HepG2 (cell line): ENCODE results near the gene CELSR3. TPM values are rescaled to one million over a fixed set of nuclear protein-coding genes. Genes with fewer than 3 reads are reported as not detected.

ENCODE experiments used
- ATAC-seq: fragments of 200-7000 bp; cut with Tn5 transposase; 3 replicates; pipeline ENCODE4 v1.9.1; 2020; ENCODE audit warnings: mild to moderate bottlenecking, moderate library complexity
- BruUV-seq: library from RNA; stranded (reverse); fragments of 400-500 nt; replicated peaks from 2 replicates; lab custom pipeline; 2021; lab: Mats Ljungman, UMichigan
- CTCF ChIA-PET: fragments of 300-600 bp; formaldehyde crosslinking; extraction: SDS; loops from one replicate; lab custom pipeline; 2021; ENCODE audit warnings: low total read pairs, inconsistent platforms, low intra/inter-chr PET ratio; lab: Yijun Ruan, JAX
- POLR2A ChIA-PET: fragments of 350-600 bp; sonication (Branson Sonifier 250); formaldehyde crosslinking; loops from one replicate; lab custom pipeline; 2020; ENCODE audit warnings: antibody characterized with exemption, inconsistent platforms; lab: Yijun Ruan, JAX
- DNase-seq: peaks from one replicate; pipeline ENCODE4 v3.0.0-alpha.2; 2015; ENCODE audit warnings: low spot score
- FAIRE-seq: peaks from 3 replicates; lab custom pipeline; 2011; peaks lifted over from hg19 to GRCh38; lab: Jason Lieb, UNC
- H2AFZ ChIP-seq: one replicate; pipeline ENCODE4 v1.6.1; 2011; ENCODE audit warnings: low read length, inconsistent platforms
- H3K27ac ChIP-seq: fragments of 300-600 bp; 3 replicates; pipeline ENCODE4 v1.8.0; 2011; ENCODE audit warnings: mixed run types, mild to moderate bottlenecking, mixed read lengths, low read length, inconsistent platforms; ENCODE audit not compliant: insufficient read depth; ENCODE audit errors: extremely low read length
- H3K27me3 ChIP-seq, 2 experiments: fragments of 200-600 bp in 1 of 2; 2 replicates in 1 of 2; 3 replicates in 1 of 2; pipeline versions ENCODE4 v1.6.0 to v1.8.0; 2011; ENCODE audit warnings: low read length in 2 of 2, mild to moderate bottlenecking in 2 of 2, moderate library complexity in 2 of 2, inconsistent platforms in 1 of 2; ENCODE audit not compliant: insufficient read depth in 2 of 2, control insufficient read depth in 1 of 2
- H3K36me3 ChIP-seq, 2 experiments: fragments of 200-600 bp in 1 of 2; replicated peaks in 1 of 2; 2 replicates in 1 of 2; 3 replicates in 1 of 2; pipeline versions ENCODE4 v1.5.1 to v1.8.0; 2011; ENCODE audit warnings: low read length in 2 of 2, inconsistent platforms in 1 of 2; ENCODE audit not compliant: insufficient read depth in 2 of 2, control insufficient read depth in 1 of 2
- H3K4me1 ChIP-seq: 2 replicates; pipeline ENCODE4 v1.5.1; 2012; ENCODE audit warnings: low read length, inconsistent platforms; ENCODE audit not compliant: insufficient read depth
- H3K4me2 ChIP-seq: 2 replicates; pipeline ENCODE4 v1.6.0; 2011; ENCODE audit warnings: low read depth, low read length, inconsistent platforms
- H3K4me3 ChIP-seq, 3 experiments: fragments of 200-600 bp in 1 of 3; sonication (generic), shearing (Covaris generic) in 1 of 3; replicated peaks in 1 of 3; 2 replicates each; pipeline ENCODE4 v1.5.1; 2011 to 2016; ENCODE audit warnings: low read length in 3 of 3, inconsistent platforms in 2 of 3, low read depth in 2 of 3, mild to moderate bottlenecking in 2 of 3, control low read depth in 1 of 3, mixed read lengths in 1 of 3; ENCODE audit not compliant: insufficient read depth in 1 of 3
- H3K79me2 ChIP-seq: one replicate; pipeline ENCODE4 v1.6.1; 2011; ENCODE audit warnings: low read length, inconsistent platforms; ENCODE audit not compliant: insufficient read depth
- H3K9ac ChIP-seq: 2 replicates; pipeline ENCODE4 v1.6.0; 2011; ENCODE audit warnings: mild to moderate bottlenecking, low read depth, low read length, inconsistent platforms; ENCODE audit not compliant: insufficient read depth
- H3K9me3 ChIP-seq: 2 replicates; pipeline ENCODE4 v1.5.1; 2012; ENCODE audit warnings: mild to moderate bottlenecking, low read length
- H4K20me1 ChIP-seq: 2 replicates; pipeline ENCODE4 v1.6.0; 2011; ENCODE audit warnings: inconsistent platforms, mild to moderate bottlenecking, low read length, moderate library complexity; ENCODE audit not compliant: insufficient read depth
- FOXO1 ChIP-seq: sonication (generic); formaldehyde crosslinking; IDR thresholded peaks from 2 replicates; pipeline ENCODE4 v1.4.0; 2020; ENCODE audit warnings: missing genetic modification reagents
- GRHL1 ChIP-seq: sonication (generic); formaldehyde crosslinking; conservative IDR thresholded peaks from 2 replicates; pipeline ENCODE4 v1.8.0; 2022; ENCODE audit warnings: missing genetic modification reagents
- HOXA9 ChIP-seq: sonication (generic); formaldehyde crosslinking; IDR thresholded peaks from 2 replicates; pipeline ENCODE4 v1.8.1; 2022; ENCODE audit warnings: missing genetic modification reagents, mild to moderate bottlenecking, moderate library complexity, borderline replicate concordance
- MYC ChIP-seq: sonication (generic); formaldehyde crosslinking; IDR thresholded peaks from 2 replicates; pipeline ENCODE4 v1.9.0; 2021; ENCODE audit warnings: missing genetic modification reagents, borderline replicate concordance
- NFATC3 ChIP-seq: sonication (generic); formaldehyde crosslinking; IDR thresholded peaks from 2 replicates; pipeline ENCODE4 v1.5.1; 2020; ENCODE audit warnings: mild to moderate bottlenecking, missing genetic modification reagents
- NONO ChIP-seq, 2 experiments: fragments of 450-650 bp in 1 of 2; sonication (generic) in 1 of 2; formaldehyde crosslinking in 1 of 2; IDR thresholded peaks in 1 of 2; conservative IDR thresholded peaks in 1 of 2; 2 replicates each; pipeline versions ENCODE4 v1.6.1 to v1.8.0; 2017 to 2022; ENCODE audit warnings: mild to moderate bottlenecking in 1 of 2, missing genetic modification reagents in 1 of 2, moderate library complexity in 1 of 2
- PHF8 ChIP-seq: sonication (generic); formaldehyde crosslinking; IDR thresholded peaks from 2 replicates; pipeline ENCODE4 v1.5.0; 2020; ENCODE audit warnings: missing genetic modification reagents
- RFXAP ChIP-seq: sonication (generic); formaldehyde crosslinking; IDR thresholded peaks from 2 replicates; pipeline ENCODE4 v1.4.0; 2020; ENCODE audit warnings: missing genetic modification reagents, borderline replicate concordance
- SIN3B ChIP-seq: fragments of 150-350 bp; IDR thresholded peaks from 2 replicates; pipeline ENCODE4 v1.6.1; 2014; ENCODE audit warnings: low read length
- SRSF9 ChIP-seq: fragments of 200-400 bp; formaldehyde crosslinking; IDR thresholded peaks from 2 replicates; pipeline ENCODE4 v1.6.1; 2018; ENCODE audit warnings: borderline replicate concordance, mild to moderate bottlenecking, low read depth, low read length; ENCODE audit not compliant: insufficient read depth, poor library complexity, severe bottlenecking
- ZKSCAN1 ChIP-seq: fragments of 150-350 bp; IDR thresholded peaks from 2 replicates; pipeline ENCODE4 v1.6.1; 2014; ENCODE audit warnings: low read length
- ZNF160 ChIP-seq: sonication (generic); formaldehyde crosslinking; IDR thresholded peaks from 2 replicates; pipeline ENCODE4 v1.8.0; 2022; ENCODE audit warnings: mild to moderate bottlenecking, inconsistent platforms, missing genetic modification reagents
- ZNF367 ChIP-seq: sonication (generic); formaldehyde crosslinking; IDR thresholded peaks from 2 replicates; pipeline ENCODE4 v1.4.0; 2020; ENCODE audit warnings: missing genetic modification reagents, borderline replicate concordance
- ZNF557 ChIP-seq: sonication (generic); formaldehyde crosslinking; IDR thresholded peaks from 2 replicates; pipeline ENCODE4 v1.4.0; 2020; ENCODE audit warnings: missing genetic modification reagents
- ZNF737 ChIP-seq: sonication (generic); formaldehyde crosslinking; IDR thresholded peaks from 2 replicates; pipeline ENCODE4 v1.5.0; 2020; ENCODE audit warnings: missing genetic modification reagents, mild to moderate bottlenecking, borderline replicate concordance
- ZSCAN22 ChIP-seq: sonication (generic); formaldehyde crosslinking; IDR thresholded peaks from 2 replicates; pipeline ENCODE4 v1.4.0; 2020; ENCODE audit warnings: mild to moderate bottlenecking, missing genetic modification reagents
- ZSCAN9 ChIP-seq: IDR thresholded peaks from 2 replicates; pipeline ENCODE4 v1.6.1; 2016; ENCODE audit warnings: borderline replicate concordance
- WGBS: methylation state at CpG from one replicate; pipeline ENCODE4 v1.1.6; 2017; ENCODE audit warnings: low lambda C conversion rate; 5-methylcytosine and 5-hydroxymethylcytosine counted together
- in situ Hi-C: cut with HindIII; loops from 2 replicates; pipeline ENCODE4 v1.10.0; 2017; ENCODE audit warnings: low pct_unique_long_range_greater_than_20kb; ENCODE audit not compliant: extremely low pct_ligation_motif_present
- intact Hi-C: fragments of 100-400 bp; cut with micrococcal nuclease; formaldehyde crosslinking; loops from one replicate; pipeline ENCODE4 v1.10.0; 2022; ENCODE audit not compliant: unreplicated experiment
- polyA plus RNA-seq, 8 experiments: library from polyadenylated mRNA; depleted of rRNA in 3 of 8; stranded (reverse) in 7 of 8; unstranded in 1 of 8; fragments of >200 nt; fragmentation: Illumina TruSeq in 4 of 8; extraction: Trizol in 4 of 8; gene quantifications; 2 replicates each; pipeline versions ENCODE4 v1.2.1 to v1.2.3, GENCODE V29; 2011 to 2016; ENCODE audit warnings: low read depth in 4 of 8, missing spikeins in 1 of 8, mixed read lengths in 1 of 8; ENCODE audit not compliant: insufficient read depth in 1 of 8
- total RNA-seq, 5 experiments: library from RNA; depleted of rRNA; stranded (reverse); fragments of >200 nt; fragmentation: Illumina TruSeq; extraction: Trizol; gene quantifications; 2 replicates each; pipeline ENCODE4 v1.2.3, GENCODE V29; 2016; ENCODE audit warnings: low read depth in 1 of 5

CELSR3 gene
- total and polyA plus RNA-seq, 2 of the 13 experiments (the other 11 are each of a cell fraction or from before 2014, with no cell fraction given): 5.4 to 6.7 TPM

GRCh38 chr3:48656061-48656840, 6.4 kb downstream of the CELSR3 start (continued):
- TF ChIP-seq GRHL1 (CRISPR knock-in tag) (no peak), ZNF367 (no peak), ZKSCAN1 (no peak), SIN3B (no peak), FOXO1 (CRISPR knock-in tag) (no peak), RFXAP (0 out of 2 replicates have a peak, but pooled peaks have one; percentile 29), PHF8 (CRISPR knock-in tag) (peak; percentile 18; the same call in 1 of the 2 replicates), ZNF737 (CRISPR knock-in tag) (no peak), SRSF9 (no peak), ZSCAN22 (CRISPR knock-in tag) (no peak), ZNF160 (no peak)
- TF ChIP-seq, all 625 proteins: peak for 77

DNA sequence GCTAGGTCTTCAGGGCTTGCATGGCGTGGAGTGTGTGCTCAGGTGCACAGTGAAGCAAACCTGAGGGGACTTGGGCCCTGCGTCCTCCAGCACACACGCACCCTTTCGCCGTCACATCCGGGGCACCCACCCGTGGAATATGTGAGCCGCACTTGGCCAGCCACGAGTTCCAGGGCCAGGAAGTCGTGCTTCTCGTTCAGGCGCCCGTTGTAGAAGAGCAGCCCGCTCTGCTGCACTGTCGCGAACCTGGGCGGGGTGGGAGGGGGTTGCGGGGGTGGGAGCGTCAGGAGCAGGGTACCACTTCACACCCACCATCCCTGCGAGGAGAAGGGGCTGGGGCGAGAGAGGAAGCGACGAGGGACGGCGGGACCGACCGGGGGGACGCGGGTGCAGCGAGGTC, 7.1 kb downstream of the CELSR3 start:
- intact Hi-C loops: no loop called here
- FAIRE-seq (no peak), ATAC-seq (no peak), DNase-seq (no peak)
- no peak overlapping the region for H2AFZ ChIP-seq
- H3K4me2 ChIP-seq: no peak overlapping the region
- no peaks in the 10 kb centered on the region for H3K9me3 ChIP-seq
- H3K9ac ChIP-seq: no peak overlapping the region
- TF ChIP-seq ZNF557 (CRISPR knock-in tag) (no peak), NONO (IDR thresholded peaks at IDR 0.05) (no peak), NONO (CRISPR knock-in tag; conservative IDR thresholded peaks at IDR 0.05) (0 out of 2 replicates have a peak, but pooled peaks have one; percentile 10), MYC (CRISPR knock-in tag) (no peak), HOXA9 (CRISPR knock-in tag) (0 out of 2 replicates have a peak, but pooled peaks have one; percentile 42), NFATC3 (CRISPR knock-in tag) (no peak), ZSCAN9 (CRISPR knock-in tag) (no peak)
- H3K79me2 ChIP-seq: no peaks in the 10 kb centered on the region
- in situ Hi-C loops: no loop called here
- H4K20me1 ChIP-seq: no peaks in the 10 kb centered on the region; the same call in none of the 2 replicates
- POLR2A ChIA-PET: interaction anchor here (3.9 kb wide), 1 partner anchor 20 kb away, joined by 10 read pairs; the partner anchor contains the start of gene SLC26A6
- peaks cover 10% of the 10 kb centered on the region for H3K4me1 ChIP-seq
- no TSS peak for BruUV-seq
- H3K4me3 ChIP-seq: peak overlapping the region in 2 of 3 experiments; percentile 54 to 56; a peak in 3 of 6 replicates
- peaks cover 3 to 4% of the 10 kb centered on the region in 2 experiments; a peak in 3 of 5 replicates for H3K36me3 ChIP-seq
- CTCF ChIA-PET: no interaction called here
- H3K27me3 ChIP-seq: no peaks in the 10 kb centered on the region
- 80% methylated on average over 25 of the region's 30 CpGs for WGBS
- H3K27ac ChIP-seq: no peak overlapping the region
